Transverse colon (tissue), 4 donors: ENCODE data around the gene CTDP1.

Source experiments
- CTCF ChIP-seq, 5 experiments: fragments of 200-600 bp in 3 of 5; fragments of 450-650 bp in 2 of 5; sonication (generic) in 3 of 5; IDR thresholded peaks; 1 replicate in 2 of 5; 2 replicates in 3 of 5; pipeline ENCODE4 v1.5.1; 2016 to 2017; ENCODE audit warnings: antibody characterized with exemption in 5 of 5, inconsistent platforms in 3 of 5, mild to moderate bottlenecking in 2 of 5, moderate library complexity in 1 of 5
- POLR2AphosphoS5 ChIP-seq, 3 donors: sonication (generic); formaldehyde crosslinking; IDR thresholded peaks; one replicate each; pipeline ENCODE4 v1.6.1; 2016; ENCODE audit warnings: antibody characterized with exemption in 3 of 3

GRCh38 chr18:79799619-79800370 lies 120.2 kb downstream of the CTDP1 start:
- no peak for TF ChIP-seq POLR2AphosphoS5 (IDR thresholded peaks at IDR 0.05)
- TF ChIP-seq CTCF (IDR thresholded peaks at IDR 0.05), result no peak
